ENCODE measurements around the gene MRO. TPM values are rescaled to one million over a fixed set of nuclear protein-coding genes. Genes with fewer than 3 reads are reported as not detected.

The MRO gene
- total RNA-seq, 1 experiment from 2014 or later = 5.5 TPM

GRCh38 chr18:50769463-50769862 lies 50.4 kb downstream of the MRO start:
- in situ Hi-C loops (cut with HindIII; ENCODE audit: low pct_unique_long_range_greater_than_20kb, low sequenced_read_pairs) = no loop called here

DNA sequence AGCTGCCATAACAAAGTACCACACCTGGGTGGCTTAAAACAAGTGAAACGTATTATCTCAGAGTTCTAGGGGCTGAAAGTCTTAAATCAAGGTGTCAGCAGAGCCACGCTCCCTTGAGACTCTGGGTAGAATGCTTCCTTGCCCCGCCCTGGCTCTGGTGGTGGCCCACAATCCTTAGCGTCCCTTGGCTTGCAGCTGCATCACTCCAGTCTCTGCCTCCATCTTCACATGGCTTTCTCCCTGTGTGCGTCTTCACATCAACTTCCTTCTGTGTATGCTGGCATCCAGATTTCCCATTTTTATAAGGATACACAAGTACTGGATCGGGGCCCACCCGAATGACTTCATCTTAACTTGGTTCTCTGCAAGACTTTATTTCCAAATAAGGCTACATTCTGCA lies 62.5 kb downstream of the MRO start:
- DNase-seq (ENCODE audit: low read depth, low spot score) = no peak
- in situ Hi-C loops (cut with HindIII; ENCODE audit: low pct_unique_long_range_greater_than_20kb, low sequenced_read_pairs) = no loop called here

More at GRCh38 chr18:50769463-50769862, 50.4 kb downstream of the MRO start:
- DNase-seq (ENCODE audit: low read depth, low spot score) = no peak

- in situ Hi-C loops (cut with HindIII; ENCODE audit: low pct_unique_long_range_greater_than_20kb, low sequenced_read_pairs) = no loop called here
- DNase-seq (ENCODE audit: low read depth, low spot score) = no peak
These were observed 65.5 kb downstream of the MRO start for GRCh38 chr18:50754297-50754696.

DNA sequence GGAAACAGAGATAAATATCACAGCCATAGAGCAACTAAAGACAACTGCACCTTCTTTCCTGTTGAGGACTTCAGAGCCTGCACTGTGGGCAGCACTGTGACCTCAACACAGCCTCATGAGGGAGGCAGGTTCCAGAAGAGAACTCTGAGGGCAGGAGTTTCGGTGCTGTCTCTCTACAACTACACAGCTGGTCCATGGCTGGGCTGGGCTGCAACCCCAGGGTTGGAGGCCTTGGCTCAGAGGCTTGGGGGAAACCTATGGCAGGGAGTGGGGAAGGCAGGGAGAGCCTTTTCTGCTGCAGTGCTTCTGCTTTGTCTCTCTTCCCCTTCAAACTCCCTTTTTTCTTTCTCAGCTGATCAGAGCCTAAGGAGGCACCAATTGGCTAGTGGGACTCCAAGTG lies 66.5 kb downstream of the MRO start:
- in situ Hi-C loops (cut with HindIII; ENCODE audit: low pct_unique_long_range_greater_than_20kb, low sequenced_read_pairs) = no loop called here
- DNase-seq (ENCODE audit: low read depth, low spot score) = no peak

GRCh38 chr18:50751947-50752346 lies 67.9 kb downstream of the MRO start:
- in situ Hi-C loops (cut with HindIII; ENCODE audit: low pct_unique_long_range_greater_than_20kb, low sequenced_read_pairs) = no loop called here
- no peak for DNase-seq (ENCODE audit: low read depth, low spot score)

- no peak for DNase-seq (ENCODE audit: low read depth, low spot score)
- in situ Hi-C loops (cut with HindIII; ENCODE audit: low pct_unique_long_range_greater_than_20kb, low sequenced_read_pairs) = no loop called here
These were observed 68.3 kb downstream of the MRO start for GRCh38 chr18:50751490-50751889.

DNA sequence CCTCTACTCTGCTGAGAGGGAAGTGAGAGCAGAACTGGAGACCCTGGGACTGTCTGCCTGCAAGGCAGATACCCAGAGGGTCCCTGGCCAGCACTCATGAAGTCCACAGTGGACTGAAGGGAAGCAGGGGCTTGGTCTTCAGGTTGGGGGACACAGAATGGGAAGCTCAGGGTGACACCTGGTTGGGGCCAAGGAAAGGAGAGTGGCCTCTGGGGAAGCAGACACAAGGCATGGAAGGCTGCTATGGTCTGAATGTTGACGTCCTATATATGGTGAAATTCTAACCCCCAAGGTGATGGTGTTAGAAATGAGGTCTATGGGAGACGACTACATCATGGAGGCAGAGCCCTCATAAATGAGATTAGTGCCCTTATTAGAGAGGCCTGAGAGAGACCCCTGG lies 69.3 kb downstream of the MRO start:
- in situ Hi-C loops (cut with HindIII; ENCODE audit: low pct_unique_long_range_greater_than_20kb, low sequenced_read_pairs) = no loop called here
- DNase-seq (ENCODE audit: low read depth, low spot score) = no peak

- in situ Hi-C loops (cut with HindIII; ENCODE audit: low pct_unique_long_range_greater_than_20kb, low sequenced_read_pairs) = no loop called here
- no peak for DNase-seq (ENCODE audit: low read depth, low spot score)
These were observed 69.9 kb downstream of the MRO start for GRCh38 chr18:50749945-50750344.

- in situ Hi-C loops (cut with HindIII; ENCODE audit: low pct_unique_long_range_greater_than_20kb, low sequenced_read_pairs) = no loop called here
- no peak for DNase-seq (ENCODE audit: low read depth, low spot score)
These were observed 70.4 kb downstream of the MRO start for GRCh38 chr18:50749421-50749820.

DNA sequence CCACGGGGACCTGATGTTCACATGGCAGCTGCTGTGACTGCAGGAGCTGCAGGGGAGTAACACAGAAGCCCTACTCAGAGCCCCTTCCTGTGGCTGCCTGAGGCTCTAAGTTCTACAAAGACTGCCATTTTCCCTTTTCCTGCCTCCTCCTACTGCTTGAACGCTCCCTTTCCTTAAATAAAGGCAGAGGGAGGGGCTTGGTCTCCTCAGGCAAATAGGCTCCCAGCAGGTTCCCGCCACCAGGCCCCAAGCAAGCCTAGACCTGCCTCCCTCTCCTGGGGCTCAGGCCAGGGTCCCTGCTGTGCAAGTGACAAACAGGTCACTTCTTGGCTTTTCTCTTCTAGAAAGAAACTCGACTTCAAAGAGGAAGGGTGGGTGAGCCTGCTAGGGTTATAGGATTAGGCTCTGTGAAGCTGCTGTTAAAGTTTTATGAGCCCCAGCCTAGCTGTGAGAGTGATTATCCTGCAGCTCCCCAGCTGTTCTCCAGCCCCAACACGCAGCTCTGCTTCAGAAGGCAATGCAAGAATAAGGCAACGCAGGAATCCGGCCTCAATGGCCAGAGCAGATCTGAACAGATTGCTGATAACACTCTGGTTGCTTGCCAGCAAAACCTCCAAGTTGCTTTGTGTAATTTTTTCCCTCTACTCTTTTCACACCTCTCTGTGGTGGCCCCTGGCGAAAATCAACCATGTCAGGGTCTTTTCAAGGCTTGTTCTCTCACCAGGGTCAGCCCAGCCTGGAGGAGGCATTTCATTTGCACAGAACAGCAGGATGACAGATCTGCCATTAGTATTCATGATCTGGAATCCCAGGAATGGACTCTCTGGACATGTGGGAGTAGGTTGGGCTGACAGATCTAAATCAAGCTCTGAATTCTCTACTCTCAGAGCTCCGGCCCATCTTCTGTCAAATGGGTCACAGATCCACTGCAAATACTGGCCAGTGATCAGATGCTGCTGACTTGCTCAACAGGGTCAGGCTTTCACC lies 71.3 kb downstream of the MRO start:
- no peak for DNase-seq (ENCODE audit: low read depth, low spot score)
- in situ Hi-C loops (cut with HindIII; ENCODE audit: low pct_unique_long_range_greater_than_20kb, low sequenced_read_pairs) = no loop called here

GRCh38 chr18:50747849-50748242 lies 72.0 kb downstream of the MRO start:
- no peak for DNase-seq (ENCODE audit: low read depth, low spot score)
- in situ Hi-C loops (cut with HindIII; ENCODE audit: low pct_unique_long_range_greater_than_20kb, low sequenced_read_pairs) = no loop called here

DNA sequence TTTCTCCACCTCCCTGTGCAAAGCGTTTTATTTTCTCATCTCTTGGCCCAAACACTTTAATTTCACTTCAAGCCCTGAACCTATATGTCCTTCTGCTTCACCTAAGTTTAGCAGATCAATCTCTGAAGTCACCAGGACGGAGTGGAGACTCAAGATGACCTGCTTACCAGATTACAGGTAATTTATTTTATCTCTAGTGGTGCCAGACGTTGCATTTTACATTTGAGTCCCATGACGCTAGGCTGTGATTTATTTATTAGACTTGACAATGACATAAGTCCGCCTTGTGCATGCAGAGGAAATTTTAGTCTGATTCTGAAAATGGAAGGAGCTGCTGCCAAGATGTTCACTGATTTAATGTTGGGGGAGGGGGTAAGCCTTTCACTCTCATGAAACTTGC lies 73.9 kb downstream of the MRO start:
- DNase-seq (ENCODE audit: low read depth, low spot score) = no peak
- in situ Hi-C loops (cut with HindIII; ENCODE audit: low pct_unique_long_range_greater_than_20kb, low sequenced_read_pairs) = no loop called here

Other genes with a start within 250 kb of the MRO start
- 85.6 and 87.8 TPM in 2 replicates for gene ME2, start 59.1 kb upstream of the MRO start, total RNA-seq (2014; rRNA removed; shearing (Covaris generic))
- gene ELAC1, start 148.0 kb upstream of the MRO start, total RNA-seq (2014; rRNA removed; shearing (Covaris generic)) = 4.8 and 5.6 TPM in 2 replicates
- gene SMAD4, start 210.2 kb upstream of the MRO start, total RNA-seq (2014; rRNA removed; shearing (Covaris generic)) = 84.6 and 95.2 TPM in 2 replicates